Caco-2 (cell line): ENCODE data around the gene NOL11. TPM values are rescaled to one million over a fixed set of nuclear protein-coding genes. Genes with fewer than 3 reads are reported as not detected.

ENCODE experiments used
- BruUV-seq: library from RNA; stranded (reverse); fragments of 400-500 nt; replicated peaks from 2 replicates; lab custom pipeline; 2021; lab: Mats Ljungman, UMichigan
- CTCF ChIA-PET: fragments of 300-600 bp; sonication (Branson Sonifier 250); formaldehyde crosslinking; loops from one replicate; lab custom pipeline; 2022; ENCODE audit warnings: antibody characterized with exemption; lab: Charles Lee
- POLR2A ChIA-PET: fragments of 300-600 bp; sonication (Branson Sonifier 250); formaldehyde crosslinking; loops from one replicate; lab custom pipeline; 2022; ENCODE audit warnings: antibody characterized with exemption; lab: Charles Lee
- DNase-seq, 2 experiments: peaks; one replicate each; pipeline versions ENCODE4 v3.0.0 to v3.0.0-alpha.2; 2020 to 2022
- H3K27me3 ChIP-seq: replicated peaks from 2 replicates; pipeline ENCODE4 v1.6.0; 2011; ENCODE audit warnings: low read length; ENCODE audit not compliant: control insufficient read depth, insufficient read depth
- H3K36me3 ChIP-seq: 2 replicates; pipeline ENCODE4 v1.5.1; 2011; ENCODE audit warnings: low read length; ENCODE audit not compliant: control insufficient read depth, insufficient read depth
- H3K4me1 ChIP-seq: fragments of 250-450 bp; sonication (Bioruptor Pico); 2 replicates; pipeline ENCODE4 v1.5.1; 2020; ENCODE audit warnings: mild to moderate bottlenecking
- H3K4me3 ChIP-seq: 2 replicates; pipeline ENCODE4 v1.5.1; 2011; ENCODE audit warnings: low read depth, mild to moderate bottlenecking, control low read depth, low read length
- H3K9me3 ChIP-seq: fragments of 250-450 bp; sonication (Bioruptor Pico); 2 replicates; pipeline ENCODE4 v1.5.1; 2020; ENCODE audit warnings: mild to moderate bottlenecking, moderate library complexity
- H3K27ac Mint-ChIP-seq: one replicate; pipeline ENCODE4 v1.8.0; 2022; ENCODE audit warnings: mixed read lengths; ENCODE audit not compliant: unreplicated experiment
- H3K27me3 Mint-ChIP-seq: one replicate; pipeline ENCODE4 v1.8.0; 2022; ENCODE audit warnings: mixed read lengths; ENCODE audit not compliant: insufficient read depth, unreplicated experiment
- H3K36me3 Mint-ChIP-seq: one replicate; pipeline ENCODE4 v1.8.0; 2022; ENCODE audit warnings: mild to moderate bottlenecking, mixed read lengths; ENCODE audit not compliant: insufficient read depth, unreplicated experiment
- H3K4me1 Mint-ChIP-seq: one replicate; pipeline ENCODE4 v1.8.0; 2022; ENCODE audit warnings: low read depth, mixed read lengths; ENCODE audit not compliant: unreplicated experiment
- H3K4me3 Mint-ChIP-seq: one replicate; pipeline ENCODE4 v1.8.0; 2022; ENCODE audit warnings: mild to moderate bottlenecking, moderate library complexity, mixed read lengths; ENCODE audit not compliant: unreplicated experiment
- H3K9me3 Mint-ChIP-seq: one replicate; pipeline ENCODE4 v1.8.0; 2022; ENCODE audit warnings: mixed read lengths; ENCODE audit not compliant: unreplicated experiment
- CTCF ChIP-seq, 2 experiments: fragments of 200-600 bp in 1 of 2; IDR thresholded peaks; 1 replicate in 1 of 2; 2 replicates in 1 of 2; pipeline versions ENCODE4 v1.5.1 to v1.8.0; 2011 to 2022; ENCODE audit warnings: antibody characterized with exemption in 1 of 2, control low read depth in 1 of 2, inconsistent platforms in 1 of 2, low read depth in 1 of 2, low read length in 1 of 2, mild to moderate bottlenecking in 1 of 2, moderate library complexity in 1 of 2; ENCODE audit not compliant: insufficient read depth in 1 of 2, severe bottlenecking in 1 of 2, unreplicated experiment in 1 of 2
- intact Hi-C: fragments of 100-400 bp; cut with micrococcal nuclease; formaldehyde crosslinking; loops from one replicate; pipeline ENCODE4 v1.10.0; 2022; ENCODE audit not compliant: unreplicated experiment
- total RNA-seq: library from RNA; stranded (reverse); gene quantifications from 2 replicates; pipeline ENCODE4 v1.2.3, GENCODE V29; 2022

The NOL11 gene
- total RNA-seq, 1 experiment from 2014 or later: 73.6 TPM

DNA sequence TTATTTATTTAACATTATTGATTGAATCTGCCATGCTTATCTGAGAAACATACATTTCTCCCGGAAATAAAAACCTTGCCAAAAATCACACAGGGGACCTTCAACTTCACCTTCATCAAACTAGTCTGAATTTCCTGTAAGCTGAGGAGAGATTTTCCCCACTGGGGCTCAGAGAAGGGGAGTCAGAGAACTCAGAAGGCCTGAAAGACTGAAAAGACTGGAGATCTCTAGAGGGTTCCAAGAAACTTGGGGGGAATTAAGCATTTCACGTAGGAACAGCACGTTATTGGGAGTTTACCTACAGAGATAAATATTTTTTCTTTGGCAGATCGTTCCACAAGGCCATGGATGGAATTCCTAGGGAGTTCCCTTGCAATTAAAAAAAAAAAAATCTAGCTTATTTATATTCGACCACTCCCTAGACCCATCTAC is 528 bp upstream of the NOL11 start:
- ChIA-PET CTCF (interaction anchor here (0.5 kb wide), 1 partner anchor 240 kb away, joined by 5 read pairs; no protein-coding TSS in a partner anchor), POLR2A (interaction anchor here (0.6 to 0.8 kb wide), 2 partner anchors 107 to 362 kb away, joined by 3 to 12 read pairs; no protein-coding TSS in a partner anchor)
- TSS peak; percentile 98 for BruUV-seq
- Histone ChIP-seq H3K9me3 (no peaks in the 10 kb centered on the region), H3K4me3 (peak overlapping the region; percentile 50), H3K4me1 (peaks cover 7% of the 10 kb centered on the region; the same call in 1 of the 2 replicates), H3K27me3 (no peaks in the 10 kb centered on the region), H3K36me3 (0 out of 2 replicates have a peak, but pooled peaks cover 2% of the 10 kb centered on the region)
- no peaks in the 10 kb centered on the region for H3K9me3 Mint-ChIP-seq
- no peak for TF ChIP-seq CTCF (IDR thresholded peaks at IDR 0.05; ENCODE audit: insufficient read depth in 1 of 2, low read depth in 1 of 2, low read length in 1 of 2, severe bottlenecking in 1 of 2, unreplicated experiment in 1 of 2)
- peak overlapping the region; percentile 99 for H3K4me3 Mint-ChIP-seq
- H3K27ac Mint-ChIP-seq: peak overlapping the region; percentile 100
- intact Hi-C loops: loop anchor here (1.0 kb wide), 2 partner anchors 108 to 343 kb away; partner anchors contain the start of gene BPTF
- no peaks in the 10 kb centered on the region for H3K4me1 Mint-ChIP-seq
- DNase-seq: peak in 1 of 2 experiments; percentile 8
- H3K36me3 Mint-ChIP-seq: peaks cover 40% of the 10 kb centered on the region
- H3K27me3 Mint-ChIP-seq: no peaks in the 10 kb centered on the region

DNA sequence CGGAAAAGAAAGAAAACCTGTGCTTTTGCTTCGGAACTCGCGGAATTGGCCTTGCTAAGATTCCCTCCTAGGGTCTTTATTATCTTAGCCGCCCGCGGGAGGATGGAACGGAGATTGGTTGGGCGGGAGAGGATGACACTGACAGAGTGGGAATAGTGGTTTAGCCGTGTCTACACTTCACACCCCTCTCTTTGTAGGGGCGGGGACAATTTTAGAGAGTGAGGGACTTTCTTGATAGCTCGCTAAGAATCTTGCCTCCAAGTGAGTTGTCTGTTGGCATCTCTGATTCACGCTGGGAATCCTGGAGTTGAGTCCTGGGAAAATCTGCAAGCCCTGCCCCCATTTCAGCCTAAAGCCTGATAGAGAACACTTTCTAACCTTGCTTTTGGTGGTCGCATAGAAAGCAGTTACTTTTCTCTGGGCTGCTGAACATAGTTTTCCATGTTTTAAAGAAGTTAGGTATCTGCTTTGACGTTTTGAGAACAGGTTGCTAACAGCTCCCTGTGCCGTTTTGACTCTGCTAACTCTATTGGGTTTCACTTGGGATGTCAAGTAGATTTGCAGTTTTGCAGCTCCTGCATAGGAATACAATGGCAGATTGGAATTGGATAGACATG is 697 bp downstream of the NOL11 start:
- CTCF ChIA-PET: interaction anchor here (1.0 kb wide), 1 partner anchor 106 kb away, joined by 5 read pairs; the partner anchor contains the start of gene BPTF
- Mint-ChIP-seq H3K4me1 (no peaks in the 10 kb centered on the region), H3K36me3 (peaks cover 52% of the 10 kb centered on the region), H3K9me3 (no peaks in the 10 kb centered on the region), H3K27ac (peak overlapping the region; percentile 100), H3K27me3 (no peaks in the 10 kb centered on the region), H3K4me3 (peak overlapping the region; percentile 99)
- DNase-seq: peak in 1 of 2 experiments; percentile 45
- Histone ChIP-seq H3K36me3 (peaks cover 4% of the 10 kb centered on the region), H3K4me3 (peak overlapping the region; percentile 65), H3K27me3 (no peaks in the 10 kb centered on the region), H3K9me3 (no peaks in the 10 kb centered on the region), H3K4me1 (peaks cover 7% of the 10 kb centered on the region; the same call in 1 of the 2 replicates)
- BruUV-seq: no TSS peak
- intact Hi-C loops: no loop called here
- no peak for TF ChIP-seq CTCF (IDR thresholded peaks at IDR 0.05; ENCODE audit: insufficient read depth in 1 of 2, low read depth in 1 of 2, low read length in 1 of 2, severe bottlenecking in 1 of 2, unreplicated experiment in 1 of 2)
- POLR2A ChIA-PET: interaction anchor here (0.5 to 1.3 kb wide), 7 partner anchors 9 to 317 kb away, joined by 3 to 15 read pairs (median 3); partner anchors contain the start of genes BPTF and KPNA2

- TF ChIP-seq CTCF (IDR thresholded peaks at IDR 0.05; ENCODE audit: insufficient read depth in 1 of 2, low read depth in 1 of 2, low read length in 1 of 2, severe bottlenecking in 1 of 2, unreplicated experiment in 1 of 2): no peak
- no peaks in the 10 kb centered on the region for H3K4me1 ChIP-seq
- Mint-ChIP-seq H3K4me3 (no peak overlapping the region), H3K9me3 (peaks cover 12% of the 10 kb centered on the region), H3K27me3 (no peaks in the 10 kb centered on the region), H3K27ac (no peak overlapping the region), H3K4me1 (no peaks in the 10 kb centered on the region), H3K36me3 (peaks cover 99% of the 10 kb centered on the region)
- intact Hi-C loops: no loop called here
- no TSS peak for BruUV-seq
- POLR2A ChIA-PET: no interaction called here
- H3K4me3 ChIP-seq: no peak overlapping the region
- no peak for DNase-seq
- H3K27me3 ChIP-seq: no peaks in the 10 kb centered on the region
- H3K36me3 ChIP-seq: peaks cover 4% of the 10 kb centered on the region
- CTCF ChIA-PET: no interaction called here
- H3K9me3 ChIP-seq: no peaks in the 10 kb centered on the region
These were observed 7.6 kb downstream of the NOL11 start for GRCh38 chr17:67725373-67725791.
